HepG2 (cell line): ENCODE measurements around the gene ERH. TPM values are rescaled to one million over a fixed set of nuclear protein-coding genes. Genes with fewer than 3 reads are reported as not detected.
A peak's percentile ranks its signal among the peaks of the same experiment; 100 is the strongest.

Experiments
- CENPT ChIP-seq: sonication (generic); formaldehyde crosslinking; IDR thresholded peaks from 2 replicates; pipeline ENCODE4 v1.8.0; 2022; ENCODE audit warnings: low read depth, mild to moderate bottlenecking, moderate library complexity, missing genetic modification reagents
- CHD4 ChIP-seq: fragments of 200-600 bp; sonication (generic); IDR thresholded peaks from 2 replicates; pipeline ENCODE4 v1.7.0; 2017; ENCODE audit warnings: mild to moderate bottlenecking, low read length, borderline replicate concordance
- CREBL2 ChIP-seq: sonication (generic); formaldehyde crosslinking; IDR thresholded peaks from 2 replicates; pipeline ENCODE4 v1.8.1; 2023; ENCODE audit warnings: missing genetic modification reagents, mild to moderate bottlenecking, borderline replicate concordance
- DBP ChIP-seq: sonication (generic); formaldehyde crosslinking; IDR thresholded peaks from 2 replicates; pipeline ENCODE4 v1.4.0; 2020; ENCODE audit warnings: missing genetic modification reagents; ENCODE audit errors: not compliant biosample characterization
- ELF4 ChIP-seq: sonication (generic); formaldehyde crosslinking; IDR thresholded peaks from 2 replicates; pipeline ENCODE4 v1.5.0; 2020; ENCODE audit warnings: missing genetic modification reagents, mild to moderate bottlenecking, moderate library complexity, borderline replicate concordance
- KAT7 ChIP-seq: IDR thresholded peaks from 2 replicates; pipeline ENCODE4 v1.6.1; 2018; ENCODE audit warnings: borderline replicate concordance, missing compliant biosample characterization
- NFIC ChIP-seq: IDR thresholded peaks from 2 replicates; pipeline ENCODE4 v1.6.1; 2012; ENCODE audit warnings: mild to moderate bottlenecking, low read length, inconsistent platforms
- PAF1 ChIP-seq: IDR thresholded peaks from 2 replicates; pipeline ENCODE4 v1.6.1; 2016; ENCODE audit warnings: missing genetic modification reagents, missing compliant biosample characterization
- PITX1 ChIP-seq: sonication (generic); formaldehyde crosslinking; IDR thresholded peaks from 2 replicates; pipeline ENCODE4 v1.5.1; 2020; ENCODE audit warnings: mild to moderate bottlenecking, missing genetic modification reagents
- SMAD3 ChIP-seq: sonication (generic); formaldehyde crosslinking; IDR thresholded peaks from 2 replicates; pipeline ENCODE4 v1.4.0; 2020; ENCODE audit warnings: missing genetic modification reagents
- SYNCRIP ChIP-seq: fragments of 200-400 bp; formaldehyde crosslinking; IDR thresholded peaks from 2 replicates; pipeline ENCODE4 v1.6.1; 2018; ENCODE audit warnings: mild to moderate bottlenecking, low read depth, low read length; ENCODE audit not compliant: insufficient read depth
- TIGD3 ChIP-seq: sonication (generic); formaldehyde crosslinking; IDR thresholded peaks from 2 replicates; pipeline ENCODE4 v1.5.1; 2020; ENCODE audit warnings: mild to moderate bottlenecking, missing genetic modification reagents, borderline replicate concordance
- ZBTB42 ChIP-seq: sonication (generic); formaldehyde crosslinking; IDR thresholded peaks from 2 replicates; pipeline ENCODE4 v1.5.0; 2020; ENCODE audit warnings: mild to moderate bottlenecking, missing genetic modification reagents
- ZFP90 ChIP-seq: sonication (generic); formaldehyde crosslinking; IDR thresholded peaks from 2 replicates; pipeline ENCODE4 v1.8.0; 2022; ENCODE audit warnings: missing genetic modification reagents, mild to moderate bottlenecking, inconsistent platforms, borderline replicate concordance
- ZNF143 ChIP-seq: sonication (generic); formaldehyde crosslinking; IDR thresholded peaks from 2 replicates; pipeline ENCODE4 v1.4.0; 2020; ENCODE audit warnings: missing genetic modification reagents
- ZNF281 ChIP-seq: sonication (generic); formaldehyde crosslinking; IDR thresholded peaks from 2 replicates; pipeline ENCODE4 v1.4.0; 2020; ENCODE audit warnings: missing genetic modification reagents, borderline replicate concordance
- ZNF44 ChIP-seq: sonication (generic); formaldehyde crosslinking; IDR thresholded peaks from 2 replicates; pipeline ENCODE4 v1.5.1; 2020; ENCODE audit warnings: mild to moderate bottlenecking, missing genetic modification reagents
- ZNF503 ChIP-seq: sonication (generic); formaldehyde crosslinking; IDR thresholded peaks from 2 replicates; pipeline ENCODE4 v1.4.0; 2020; ENCODE audit warnings: missing genetic modification reagents
- ZNF558 ChIP-seq: sonication (generic); formaldehyde crosslinking; IDR thresholded peaks from 2 replicates; pipeline ENCODE4 v1.9.0; 2022; ENCODE audit warnings: mild to moderate bottlenecking, missing genetic modification reagents, borderline replicate concordance
- ZNF749 ChIP-seq: sonication (generic); formaldehyde crosslinking; IDR thresholded peaks from 2 replicates; pipeline ENCODE4 v1.8.0; 2022; ENCODE audit warnings: mild to moderate bottlenecking, missing genetic modification reagents, moderate library complexity, borderline replicate concordance
- ZNF784 ChIP-seq: sonication (generic); formaldehyde crosslinking; IDR thresholded peaks from 2 replicates; pipeline ENCODE4 v1.5.1; 2020; ENCODE audit warnings: missing genetic modification reagents, mild to moderate bottlenecking, borderline replicate concordance
- ZNF83 ChIP-seq: sonication (generic); formaldehyde crosslinking; IDR thresholded peaks from 2 replicates; pipeline ENCODE4 v1.4.0; 2020; ENCODE audit warnings: missing genetic modification reagents, mild to moderate bottlenecking, borderline replicate concordance
- polyA plus RNA-seq, 8 experiments: library from polyadenylated mRNA; depleted of rRNA in 3 of 8; stranded (reverse) in 7 of 8; unstranded in 1 of 8; fragments of >200 nt; fragmentation: Illumina TruSeq in 4 of 8; extraction: Trizol in 4 of 8; gene quantifications; 2 replicates each; pipeline versions ENCODE4 v1.2.1 to v1.2.3, GENCODE V29; 2011 to 2016; ENCODE audit warnings: low read depth in 4 of 8, missing spikeins in 1 of 8, mixed read lengths in 1 of 8; ENCODE audit not compliant: insufficient read depth in 1 of 8
- total RNA-seq, 5 experiments: library from RNA; depleted of rRNA; stranded (reverse); fragments of >200 nt; fragmentation: Illumina TruSeq; extraction: Trizol; gene quantifications; 2 replicates each; pipeline ENCODE4 v1.2.3, GENCODE V29; 2016; ENCODE audit warnings: low read depth in 1 of 5

The ERH gene
- total and polyA plus RNA-seq, 2 of the 13 experiments (the other 11 are each of a cell fraction or from before 2014, with no cell fraction given) = 105 to 341 TPM

GRCh38 chr14:69398818-69399210 lies 715 bp upstream of the ERH start (continued):
- 0 out of 2 replicates have a peak, but pooled peaks have one; percentile 2 for TF ChIP-seq CREBL2 (CRISPR knock-in tag)
- TF ChIP-seq ZNF44 (CRISPR knock-in tag) = no peak
- 0 out of 2 replicates have a peak, but pooled peaks have one; percentile 34 for TF ChIP-seq TIGD3 (CRISPR knock-in tag)
- TF ChIP-seq DBP (CRISPR knock-in tag) = peak; percentile 61
- TF ChIP-seq NFIC = no peak
- no peak for TF ChIP-seq CENPT (CRISPR knock-in tag)
- TF ChIP-seq ZNF503 (CRISPR knock-in tag) = 0 out of 2 replicates have a peak, but pooled peaks have one; percentile 1
- TF ChIP-seq SYNCRIP = no peak
- TF ChIP-seq ZNF784 (CRISPR knock-in tag) = 0 out of 2 replicates have a peak, but pooled peaks have one; percentile 48
- TF ChIP-seq PITX1 = 0 out of 2 replicates have a peak, but pooled peaks have one; percentile 3
- 0 out of 2 replicates have a peak, but pooled peaks have one; percentile 38 for TF ChIP-seq ZNF83 (CRISPR knock-in tag)
- peak; percentile 6; the same call in 1 of the 2 replicates for TF ChIP-seq SMAD3 (CRISPR knock-in tag)
- no peak for TF ChIP-seq ZNF749 (CRISPR knock-in tag)
- peak; percentile 2; the same call in 1 of the 2 replicates for TF ChIP-seq KAT7 (CRISPR knock-in tag)
- TF ChIP-seq ZFP90 (CRISPR knock-in tag) = peak; percentile 64
- no peak; the same call in 1 of the 2 replicates for TF ChIP-seq ELF4
- no peak for TF ChIP-seq ZNF281
- no peak for TF ChIP-seq PAF1
- TF ChIP-seq ZNF143 = no peak
- 0 out of 2 replicates have a peak, but pooled peaks have one; percentile 15 for TF ChIP-seq ZBTB42 (CRISPR knock-in tag)
- TF ChIP-seq ZNF558 = no peak; the same call in 1 of the 2 replicates
- no peak for TF ChIP-seq CHD4
